HCT116 (cell line): ENCODE measurements around the gene MGA.

ENCODE experiments used
- CTCF ChIP-seq, 3 experiments: fragments of 200-600 bp in 1 of 3; sonication (generic) in 1 of 3; IDR thresholded peaks in 2 of 3; conservative IDR thresholded peaks in 1 of 3; 2 replicates each; pipeline ENCODE4 v1.5.1; 2012 to 2017; ENCODE audit warnings: low read depth in 2 of 3, low read length in 2 of 3, antibody characterized with exemption in 1 of 3, borderline replicate concordance in 1 of 3, control low read depth in 1 of 3, mild to moderate bottlenecking in 1 of 3, mixed read lengths in 1 of 3, mixed run types in 1 of 3, moderate library complexity in 1 of 3; ENCODE audit not compliant: insufficient read depth in 1 of 3
- POLR2A ChIP-seq: IDR thresholded peaks from 2 replicates; pipeline ENCODE4 v1.7.0; 2011; ENCODE audit warnings: borderline replicate concordance; ENCODE audit not compliant: insufficient read depth, insufficient read length; ENCODE audit errors: extremely low read depth
- POLR2AphosphoS5 ChIP-seq: IDR thresholded peaks from 2 replicates; pipeline ENCODE4 v1.6.1; 2011; ENCODE audit warnings: mild to moderate bottlenecking, low read depth, low read length, moderate library complexity
- RAD21 ChIP-seq: IDR thresholded peaks from 2 replicates; pipeline ENCODE4 v1.6.1; 2012; ENCODE audit warnings: low read depth, mild to moderate bottlenecking
- TCF7L2 ChIP-seq: IDR thresholded peaks from 2 replicates; pipeline ENCODE4 v1.7.0; 2011; ENCODE audit warnings: borderline replicate concordance, inconsistent platforms; ENCODE audit not compliant: insufficient read depth, insufficient read length; ENCODE audit errors: extremely low read depth

- TF ChIP-seq CTCF (IDR thresholded peaks at IDR 0.05 in 2 of 3, conservative IDR thresholded peaks at IDR 0.05 in 1 of 3; ENCODE audit: borderline replicate concordance in 1 of 3, insufficient read depth in 1 of 3, low read depth in 2 of 3, low read length in 2 of 3) (no peak), POLR2A (no peak), TCF7L2 (no peak), RAD21 (no peak), POLR2AphosphoS5 (no peak)
Measured at GRCh38 chr15:41789236-41789635, 129.0 kb downstream of the MGA start.
